Pancreas (tissue), 10 donors: Measurements from ENCODE around the gene PCDHA13. TPM values are rescaled to one million over a fixed set of nuclear protein-coding genes. Genes with fewer than 3 reads are reported as not detected.
"Not testable (repeated sequence)": the region's sequence is repeated elsewhere in the genome, so short reads cannot be mapped to it uniquely, and the experiment has no call there.

Experiments used
- ATAC-seq, 4 donors: fragments of 200-7000 bp; cut with Tn5 transposase; one replicate each; pipeline versions ENCODE4 v1.8.0 to v1.9.1; 2020; ENCODE audit warnings: mild to moderate bottlenecking in 4 of 4, moderate library complexity in 4 of 4
- DNase-seq, 6 donors: peaks; one replicate each; pipeline ENCODE4 v3.0.0-alpha.2; 2020
- FAIRE-seq: peaks from 2 replicates; lab custom pipeline; 2012; peaks lifted over from hg19 to GRCh38; lab: Jason Lieb, UNC
- H3K27ac ChIP-seq, 4 donors: fragments of 200-600 bp; sonication (generic); 1 replicate in 3 of 4; 2 replicates in 1 of 4; pipeline versions ENCODE4 v1.5.0 to v1.8.0; 2020
- H3K27me3 ChIP-seq, 4 donors: fragments of 200-600 bp; one replicate each; pipeline ENCODE4 v1.8.0; 2021
- H3K36me3 ChIP-seq, 3 donors: fragments of 200-600 bp; sonication (generic) in 1 of 3; one replicate each; pipeline versions ENCODE4 v1.5.0 to v1.8.0; 2020 to 2021
- H3K4me1 ChIP-seq, 3 donors: fragments of 200-600 bp; one replicate each; pipeline ENCODE4 v1.8.0; 2021
- H3K4me3 ChIP-seq, 4 donors: fragments of 200-600 bp; sonication (generic) in 2 of 4; one replicate each; pipeline versions ENCODE4 v1.5.0 to v1.8.0; 2020 to 2021
- H3K9me3 ChIP-seq, 4 donors: fragments of 200-600 bp; one replicate each; pipeline ENCODE4 v1.8.0; 2021
- CTCF ChIP-seq, 4 donors: fragments of 200-600 bp; sonication (generic) in 3 of 4; IDR thresholded peaks; one replicate each; pipeline versions ENCODE4 v1.5.0 to v1.8.0; 2021; ENCODE audit warnings: antibody characterized with exemption in 4 of 4
- WGBS, 2 donors: extraction: QIAGEN DNeasy Blood & Tissue Kit; methylation state at CpG; one replicate each; pipeline ENCODE4 v1.1.7; 2013; 5-methylcytosine and 5-hydroxymethylcytosine counted together
- intact Hi-C, 3 donors: fragments of 100-400 bp; cut with DNase I; formaldehyde crosslinking; loops; one replicate each; pipeline versions ENCODE4 v1.11.1 to v1.14.2; 2022
- polyA plus RNA-seq, 2 donors: library from polyadenylated mRNA; stranded (reverse); fragments of 200-250 nt; gene quantifications; one replicate each; pipeline ENCODE4 v1.2.3, GENCODE V29; 2013
- total RNA-seq, 6 donors: library from RNA; stranded (reverse); fragmentation: NEBNext Ultra II Directional in 4 of 6; extraction: Animal tissue kit (Norgen Biotek cat#: 25700) in 4 of 6; gene quantifications; one replicate each; pipeline versions ENCODE4 v1.2.1 to v1.2.4, GENCODE V29; 2021 to 2023
- donor health status: healthy with polysubstance abuse.
- donor health status: DM: no; HTN: no; CAD: no; lungs with moderate emphysema.
- donor health status: DM: no; HTN: no; CAD: no.
- donor health status: control.
- donor health status: control.
- donor health status: Bipolar disorder and iron deficiency.
- donor health status: DM: yes; HTN: yes; CAD: no.
- donor health status: DM: no; HTN: no; CAD: no.
- donor health status: DM: no; HTN: no; CAD: no.
- donor health status: DM: yes; HTN: yes; CAD: no.

PCDHA13 gene
- total and polyA plus RNA-seq, 8 donors: 0.27 to 2.0 (median 0.81) TPM

- DNase-seq: peak in 1 of 6 donors; percentile 26
- Histone ChIP-seq H3K27me3 (no peaks in the 10 kb centered on the region), H3K4me1 (no peaks in the 10 kb centered on the region), H3K36me3 (no peaks in the 10 kb centered on the region), H3K4me3 (peak within 1 kb of the TSS in 2 of 4 donors; percentile 18 to 37), H3K27ac (no peak within 1 kb of the TSS), H3K9me3 (no peaks in the 10 kb centered on the region)
- peak in 1 of 4 donors; percentile 12 for TF ChIP-seq CTCF (IDR thresholded peaks at IDR 0.05)
- intact Hi-C loops: no loop called here
- no peak for FAIRE-seq
- peak; percentile 86 to 100 (median 93) for ATAC-seq
- 13 to 15% methylated on average over 41 of the region's 41 CpGs for WGBS, 2 donors
Measured at GRCh38 chr5:140868721-140869554, 13.0 kb upstream of the PCDHA13 start, which contains the start of gene PCDHA11. TSS of gene PCDHA11 (plus strand) at chr5:140868957. CDS start at chr5:140869104, 147 bp downstream.

- H3K27ac ChIP-seq: no peak overlapping the region
- H3K36me3 ChIP-seq: no peaks in the 10 kb centered on the region
- TF ChIP-seq CTCF (IDR thresholded peaks at IDR 0.05): no peak
- H3K27me3 ChIP-seq: no peaks in the 10 kb centered on the region
- intact Hi-C loops: no loop called here
- ATAC-seq: peak in 2 of 4 donors; percentile 76 to 83
- 46 to 57% methylated on average over 5 of the region's 5 CpGs for WGBS, 2 donors
- H3K9me3 ChIP-seq: no peaks in the 10 kb centered on the region
- no peak for FAIRE-seq
- peak overlapping the region in 1 of 4 donors; percentile 18 for H3K4me3 ChIP-seq
- DNase-seq: no peak
- no peaks in the 10 kb centered on the region for H3K4me1 ChIP-seq
Measured at GRCh38 chr5:140869555-140869886, 12.4 kb upstream of the PCDHA13 start.

- Histone ChIP-seq H3K36me3 (no peaks in the 10 kb centered on the region), H3K27ac (no peak overlapping the region), H3K9me3 (no peaks in the 10 kb centered on the region), H3K27me3 (no peaks in the 10 kb centered on the region), H3K4me1 (no peaks in the 10 kb centered on the region), H3K4me3 (no peak overlapping the region)
- 38 to 52% methylated on average over 114 of the region's 114 CpGs for WGBS, 2 donors
- intact Hi-C loops: loop anchor here in 1 of 3 donors (10.0 kb wide), 1 partner anchor 174 kb away; no protein-coding TSS in a partner anchor
- DNase-seq (peak in 2 of 6 donors; percentile 49 to 57), FAIRE-seq (no peak), ATAC-seq (no peak)
- no peak for TF ChIP-seq CTCF (IDR thresholded peaks at IDR 0.05)
Measured at GRCh38 chr5:140870221-140871201, 11.4 kb upstream of the PCDHA13 start.

GRCh38 chr5:140875085-140876065 lies 6.5 kb upstream of the PCDHA13 start, which contains the start of gene PCDHA12:
TSS of gene PCDHA12 (plus strand) at chr5:140875308. CDS start at chr5:140875473, 165 bp downstream.
- Histone ChIP-seq H3K4me1 (no peaks in the 10 kb centered on the region), H3K4me3 (peak within 1 kb of the TSS in 2 of 4 donors; percentile 14 to 26), H3K36me3 (no peaks in the 10 kb centered on the region), H3K27me3 (no peaks in the 10 kb centered on the region), H3K9me3 (no peaks in the 10 kb centered on the region), H3K27ac (no peak within 1 kb of the TSS)
- no peak for TF ChIP-seq CTCF (IDR thresholded peaks at IDR 0.05)
- ATAC-seq (peak; percentile 69 to 88 (median 76)), FAIRE-seq (no peak), DNase-seq (peak in 1 of 6 donors; percentile 31)
- intact Hi-C loops: loop anchor here in 1 of 3 donors (10.0 kb wide), 1 partner anchor 169 kb away; no protein-coding TSS in a partner anchor
- 13 to 16% methylated on average over 42 to 47 of the region's 47 CpGs for WGBS, 2 donors

GRCh38 chr5:140876541-140877261 lies 5.2 kb upstream of the PCDHA13 start:
- H3K27ac ChIP-seq: not testable (repeated sequence)

More at GRCh38 chr5:140876541-140877261, 5.2 kb upstream of the PCDHA13 start:
- not testable (repeated sequence) for H3K36me3 ChIP-seq, H3K27me3 ChIP-seq, ATAC-seq, H3K9me3 ChIP-seq, H3K4me3 ChIP-seq, H3K4me1 ChIP-seq, FAIRE-seq
- WGBS, 2 donors: 31 to 33% methylated on average over 79 to 80 of the region's 80 CpGs
- intact Hi-C loops: loop anchor here in 1 of 3 donors (10.0 kb wide), 1 partner anchor 168 kb away; no protein-coding TSS in a partner anchor
- peak in 1 of 6 donors; percentile 50 for DNase-seq
